Panc1 (cell line): Measurements from ENCODE around the gene RAX2. TPM values are rescaled to one million over a fixed set of nuclear protein-coding genes. Genes with fewer than 3 reads are reported as not detected.

Source experiments
- ATAC-seq: fragments of 200-7000 bp; cut with Tn5 transposase; 2 replicates; pipeline ENCODE4 v1.9.1; 2020; ENCODE audit warnings: mild to moderate bottlenecking, moderate library complexity
- Bru-seq: library from RNA; stranded (reverse); fragments of 400-500 nt; gene quantifications from one replicate; lab custom pipeline; 2021; lab: Mats Ljungman, UMichigan
- BruChase-seq, 2 experiments: library from RNA; stranded (reverse); fragments of 400-500 nt; gene quantifications; one replicate each; lab custom pipeline; 2021; lab: Mats Ljungman, UMichigan
- BruUV-seq: library from RNA; stranded (reverse); fragments of 400-500 nt; replicated peaks from 2 replicates; lab custom pipeline; 2021; lab: Mats Ljungman, UMichigan
- CTCF ChIA-PET: fragments of 300-600 bp; sonication (Branson Sonifier 250); formaldehyde crosslinking; loops from one replicate; lab custom pipeline; 2022; ENCODE audit warnings: antibody characterized with exemption; lab: Charles Lee
- POLR2A ChIA-PET: fragments of 300-600 bp; sonication (Branson Sonifier 250); formaldehyde crosslinking; loops from one replicate; lab custom pipeline; 2022; ENCODE audit warnings: antibody characterized with exemption; lab: Charles Lee
- DNase-seq: peaks from one replicate; pipeline ENCODE4 v3.0.0-alpha.2; 2010; ENCODE audit warnings: low read depth, low spot score
- H3K27ac ChIP-seq: 2 replicates; pipeline ENCODE4 v1.5.1; 2011; ENCODE audit warnings: mild to moderate bottlenecking, low read length, inconsistent platforms
- H3K27me3 ChIP-seq: fragments of 200-500 bp; sonication (Bioruptor generic); 2 replicates; pipeline ENCODE4 v1.6.0; 2014; ENCODE audit warnings: low read length, inconsistent platforms; ENCODE audit not compliant: control insufficient read depth, insufficient read depth
- H3K36me3 ChIP-seq: fragments of 200-500 bp; sonication (Bioruptor generic); 2 replicates; pipeline ENCODE4 v1.5.1; 2014; ENCODE audit warnings: inconsistent platforms, mild to moderate bottlenecking, low read length, moderate library complexity; ENCODE audit not compliant: control insufficient read depth, insufficient read depth
- H3K4me1 ChIP-seq: 2 replicates; pipeline ENCODE4 v1.5.1; 2011; ENCODE audit warnings: inconsistent platforms, mild to moderate bottlenecking, low read length, moderate library complexity; ENCODE audit not compliant: control insufficient read depth, insufficient read depth
- H3K4me3 ChIP-seq, 2 experiments: 2 replicates each; pipeline ENCODE4 v1.5.1; 2011 to 2012; ENCODE audit warnings: low read depth in 2 of 2, low read length in 2 of 2, mild to moderate bottlenecking in 2 of 2, inconsistent platforms in 1 of 2, moderate library complexity in 1 of 2
- H3K9me3 ChIP-seq: fragments of 200-500 bp; sonication (Bioruptor generic); 2 replicates; pipeline ENCODE4 v1.5.1; 2014; ENCODE audit warnings: low read depth, mild to moderate bottlenecking, inconsistent platforms, low read length, moderate library complexity; ENCODE audit not compliant: control insufficient read depth, insufficient read depth
- CTCF ChIP-seq: fragments of 450-650 bp; IDR thresholded peaks from 2 replicates; pipeline ENCODE4 v1.5.1; 2017; ENCODE audit warnings: mild to moderate bottlenecking
- POLR2AphosphoS5 ChIP-seq: IDR thresholded peaks from 2 replicates; pipeline ENCODE4 v1.6.1; 2012; ENCODE audit warnings: mild to moderate bottlenecking, low read depth, low read length, moderate library complexity
- REST ChIP-seq, 2 experiments: IDR thresholded peaks; 2 replicates each; pipeline ENCODE4 v1.6.1; 2011 to 2012; ENCODE audit warnings: low read depth in 2 of 2, control low read depth in 1 of 2, low read length in 1 of 2, mild to moderate bottlenecking in 1 of 2, moderate library complexity in 1 of 2; ENCODE audit not compliant: insufficient read depth in 1 of 2
- SIN3A ChIP-seq: IDR thresholded peaks from 2 replicates; pipeline ENCODE4 v1.6.1; 2012; ENCODE audit warnings: low read depth, mild to moderate bottlenecking, low read length, moderate library complexity, borderline replicate concordance; ENCODE audit not compliant: insufficient read depth
- TCF7L2 ChIP-seq: IDR thresholded peaks from 2 replicates; pipeline ENCODE4 v1.6.1; 2011; ENCODE audit warnings: mild to moderate bottlenecking, low read depth, low read length, inconsistent platforms
- in situ Hi-C: cut with HindIII; loops from 2 replicates; pipeline ENCODE4 v1.10.0; 2016; ENCODE audit warnings: low sequenced_read_pairs, low pct_unique_long_range_greater_than_20kb
- intact Hi-C: fragments of 100-400 bp; cut with micrococcal nuclease; formaldehyde crosslinking; loops from one replicate; pipeline ENCODE4 v1.10.0; 2022; ENCODE audit not compliant: unreplicated experiment
- long read RNA-seq: library from polyadenylated mRNA; unstranded; transcript quantifications from one replicate; pipeline ENCODE4 v2.0.0, GENCODE V29; 2021; ENCODE audit not compliant: unreplicated experiment
- polyA plus RNA-seq: library from polyadenylated mRNA; unstranded; fragments of >200 nt; gene quantifications from one replicate; pipeline ENCODE4 v1.2.1, GENCODE V29; 2012; ENCODE audit warnings: missing spikeins; ENCODE audit not compliant: insufficient read length
- total RNA-seq: library from RNA; stranded (reverse); gene quantifications from one replicate; pipeline ENCODE4 v1.2.1, GENCODE V29; 2021; ENCODE audit not compliant: unreplicated experiment

RAX2 gene
- total RNA-seq (not detected), Bru-seq, nascent RNA (not detected), BruChase-seq, experiment 1, labeled RNA remaining after a 2-hour chase (not detected), BruChase-seq, experiment 2, labeled RNA remaining after a 6-hour chase (not detected)
- polyA plus RNA-seq, result not detected
- long read RNA-seq, result 0 reads

- POLR2A ChIA-PET, result no interaction called here
- CTCF ChIA-PET, result no interaction called here
- no peak for DNase-seq
- Histone ChIP-seq H3K4me3 (no peak within 1 kb of the TSS), H3K9me3 (no peaks in the 10 kb centered on the region), H3K27ac (no peak within 1 kb of the TSS), H3K4me1 (no peaks in the 10 kb centered on the region), H3K27me3 (no peaks in the 10 kb centered on the region), H3K36me3 (no peaks in the 10 kb centered on the region)
- in situ Hi-C loops (no loop called here), intact Hi-C loops (no loop called here)
- no TSS peak for BruUV-seq
- no peak for ATAC-seq
- no peak for TF ChIP-seq REST (IDR thresholded peaks at IDR 0.05; ENCODE audit: insufficient read depth in 1 of 2, low read depth in 2 of 2, low read length in 1 of 2)
- TF ChIP-seq CTCF, result no peak
Measured at GRCh38 chr19:3771906-3772455, at the start of gene RAX2. TSS of gene RAX2 (minus strand) at chr19:3772228. CDS start at chr19:3771742, 486 bp downstream.

- ChIA-PET POLR2A (no interaction called here), CTCF (no interaction called here)
- no peak overlapping the region for H3K4me3 ChIP-seq
- BruUV-seq, result no TSS peak
- ATAC-seq (no peak), DNase-seq (no peak)
- intact Hi-C loops (no loop called here), in situ Hi-C loops (no loop called here)
- H3K36me3 ChIP-seq, result no peaks in the 10 kb centered on the region
- no peak overlapping the region for H3K27ac ChIP-seq
- H3K9me3 ChIP-seq, result no peaks in the 10 kb centered on the region
- no peak for TF ChIP-seq SIN3A
- no peak for TF ChIP-seq REST (IDR thresholded peaks at IDR 0.05; ENCODE audit: insufficient read depth in 1 of 2, low read depth in 2 of 2, low read length in 1 of 2)
- TF ChIP-seq POLR2AphosphoS5, result no peak
- TF ChIP-seq CTCF, result no peak
- TF ChIP-seq TCF7L2, result no peak
- no peaks in the 10 kb centered on the region for H3K4me1 ChIP-seq
- no peaks in the 10 kb centered on the region for H3K27me3 ChIP-seq
Measured at GRCh38 chr19:3821156-3821555, 49.1 kb upstream of the RAX2 start.
